Subcutaneous abdominal adipose tissue (tissue), 5 donors: ENCODE data around the gene SDCCAG8.
"Not testable (repeated sequence)": the region's sequence is repeated elsewhere in the genome, so short reads cannot be mapped to it uniquely, and the experiment has no call there.

ENCODE experiments used
- H3K27ac ChIP-seq: one replicate; pipeline ENCODE4 v1.7.0; 2013; ENCODE audit warnings: low read depth, mild to moderate bottlenecking, inconsistent platforms, low read length, moderate library complexity
- H3K27me3 ChIP-seq, 5 donors: one replicate each; pipeline ENCODE4 v1.7.0; 2013; ENCODE audit warnings: low read length in 5 of 5, inconsistent platforms in 1 of 5; ENCODE audit not compliant: control insufficient read depth in 5 of 5, insufficient read depth in 4 of 5
- H3K36me3 ChIP-seq, 5 donors: one replicate each; pipeline ENCODE4 v1.7.0; 2013; ENCODE audit warnings: low read length in 5 of 5; ENCODE audit not compliant: control insufficient read depth in 5 of 5, insufficient read depth in 5 of 5
- H3K4me1 ChIP-seq, 5 donors: one replicate each; pipeline ENCODE4 v1.7.0; 2013; ENCODE audit warnings: low read length in 5 of 5, mild to moderate bottlenecking in 3 of 5, moderate library complexity in 1 of 5; ENCODE audit not compliant: control insufficient read depth in 5 of 5, insufficient read depth in 5 of 5
- H3K4me3 ChIP-seq, 5 donors: one replicate each; pipeline ENCODE4 v1.7.0; 2013; ENCODE audit warnings: low read length in 5 of 5, low read depth in 1 of 5
- H3K9ac ChIP-seq, 5 donors: one replicate each; pipeline ENCODE4 v1.7.0; 2013; ENCODE audit warnings: low read length in 5 of 5, mild to moderate bottlenecking in 4 of 5, moderate library complexity in 3 of 5
- H3K9me3 ChIP-seq, 5 donors: one replicate each; pipeline ENCODE4 v1.7.0; 2013; ENCODE audit warnings: low read length in 5 of 5; ENCODE audit not compliant: control insufficient read depth in 5 of 5
- donor health status: healthy.
- donor health status: healthy.
- donor health status: healthy.
- donor health status: healthy.
- donor health status: healthy.

The SDCCAG8 gene

DNA sequence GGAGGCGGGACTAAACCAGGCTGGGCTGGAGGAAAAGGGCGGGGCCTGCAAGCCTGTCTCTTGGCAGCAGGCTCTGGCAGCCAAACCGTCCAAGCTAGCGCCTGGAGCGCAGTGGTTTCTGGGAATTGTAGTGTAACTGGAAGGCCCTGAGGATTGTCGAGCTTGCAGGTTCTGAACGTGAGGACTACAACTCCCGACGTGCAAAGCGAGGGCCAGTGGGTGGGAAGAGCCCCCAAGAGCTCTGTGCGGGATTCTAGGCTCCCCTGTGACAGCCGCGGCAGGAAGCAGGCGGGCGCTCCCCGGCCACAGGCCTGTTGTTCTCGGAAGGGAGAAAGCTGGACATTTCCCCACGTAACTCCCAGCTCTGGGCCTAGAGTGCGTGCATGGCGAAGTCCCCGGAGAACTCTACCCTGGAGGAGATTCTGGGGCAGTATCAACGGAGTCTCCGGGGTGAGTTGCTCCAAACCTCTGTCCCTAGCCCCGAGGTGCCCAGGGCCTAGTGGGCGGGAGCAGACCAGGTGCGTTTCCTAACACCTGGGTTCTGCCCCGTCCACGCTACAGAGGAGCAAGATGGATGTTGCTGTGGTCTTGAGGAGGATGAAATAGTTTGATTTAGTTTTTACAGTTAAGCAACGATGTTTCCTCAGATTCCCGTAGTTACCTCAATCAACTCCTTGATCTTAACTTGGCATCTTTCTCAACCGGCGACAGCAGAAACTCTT, at the start of gene SDCCAG8:
SDCCAG8 (plus strand) TSS at position 251 of the 722 bp plus-strand sequence; CDS start at position 384, 133 bp downstream.
- Histone ChIP-seq H3K9me3 (no peaks in the 10 kb centered on the region), H3K27me3 (no peaks in the 10 kb centered on the region), H3K4me3 (peak within 1 kb of the TSS; percentile 72 to 99 (median 89)), H3K36me3 (no peaks in the 10 kb centered on the region), H3K4me1 (peaks cover 8 to 36% (median 33%) of the 10 kb centered on the region in 5 donors), H3K9ac (peak within 1 kb of the TSS; percentile 92 to 99 (median 96)), H3K27ac (peak within 1 kb of the TSS; percentile 99)

DNA sequence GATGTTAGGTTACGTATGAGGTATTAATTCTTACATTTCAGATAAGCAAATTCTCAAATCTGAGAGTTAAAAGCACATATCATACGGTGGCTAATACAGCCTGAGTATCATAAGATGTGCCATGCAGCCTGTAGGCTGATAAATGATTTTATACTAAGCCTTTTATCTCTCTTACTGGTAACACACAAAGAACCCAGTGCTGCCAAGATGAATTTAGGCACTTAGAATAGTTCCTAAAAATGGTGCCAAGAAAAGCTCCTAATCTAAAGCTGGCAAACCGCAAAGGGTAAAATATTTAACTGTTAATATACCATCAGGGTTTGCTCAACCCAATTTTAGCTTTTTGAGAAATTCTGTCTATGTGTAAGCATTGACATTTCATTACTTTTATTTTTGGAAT, 43.9 kb upstream of the SDCCAG8 start:
- not testable (repeated sequence) for H3K9me3 ChIP-seq, H3K9ac ChIP-seq, H3K36me3 ChIP-seq, H3K27me3 ChIP-seq, H3K4me1 ChIP-seq, H3K27ac ChIP-seq, H3K4me3 ChIP-seq

DNA sequence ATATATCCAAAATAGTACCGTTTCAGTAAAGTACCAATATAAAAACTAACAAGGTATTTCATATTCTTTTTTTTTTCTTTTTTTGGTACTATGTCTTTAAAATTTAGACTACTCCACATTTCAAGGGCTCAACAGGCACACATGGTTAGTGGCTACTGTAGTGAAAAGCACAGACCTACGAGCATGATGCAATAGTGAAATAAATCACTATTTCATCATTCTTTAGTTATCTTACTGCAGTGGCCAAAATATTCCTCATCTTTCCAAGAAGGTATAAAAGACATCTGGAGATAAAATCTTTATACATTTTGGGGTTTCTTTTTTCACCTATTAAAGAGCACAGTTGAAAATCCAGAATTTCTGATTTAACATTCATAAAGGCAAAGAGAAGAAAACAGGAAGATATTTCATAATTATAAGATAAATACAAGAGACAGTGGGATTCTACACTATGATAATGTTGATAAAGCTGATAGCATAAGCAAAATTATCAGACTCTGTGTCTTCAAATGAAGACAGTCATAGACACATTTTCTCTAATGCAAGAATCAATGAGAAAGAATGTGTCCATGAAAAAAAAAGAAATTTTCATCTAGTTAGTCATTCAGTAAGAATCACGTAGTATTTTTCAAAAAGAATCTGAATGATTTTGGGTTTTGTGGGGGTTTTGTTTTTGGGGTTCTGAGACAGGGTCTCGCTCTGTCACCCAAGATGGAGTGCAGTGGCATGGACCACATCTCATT, 42.6 kb upstream of the SDCCAG8 start:
- no peaks in the 10 kb centered on the region for H3K9me3 ChIP-seq
- no peak overlapping the region for H3K4me3 ChIP-seq
- peaks cover 0 to 4% (median 2%) of the 10 kb centered on the region in 5 donors for H3K36me3 ChIP-seq
- no peak overlapping the region for H3K9ac ChIP-seq
- H3K27me3 ChIP-seq = no peaks in the 10 kb centered on the region
- no peak overlapping the region for H3K27ac ChIP-seq
- H3K4me1 ChIP-seq = peaks cover 0 to 18% (median 10%) of the 10 kb centered on the region in 5 donors

DNA sequence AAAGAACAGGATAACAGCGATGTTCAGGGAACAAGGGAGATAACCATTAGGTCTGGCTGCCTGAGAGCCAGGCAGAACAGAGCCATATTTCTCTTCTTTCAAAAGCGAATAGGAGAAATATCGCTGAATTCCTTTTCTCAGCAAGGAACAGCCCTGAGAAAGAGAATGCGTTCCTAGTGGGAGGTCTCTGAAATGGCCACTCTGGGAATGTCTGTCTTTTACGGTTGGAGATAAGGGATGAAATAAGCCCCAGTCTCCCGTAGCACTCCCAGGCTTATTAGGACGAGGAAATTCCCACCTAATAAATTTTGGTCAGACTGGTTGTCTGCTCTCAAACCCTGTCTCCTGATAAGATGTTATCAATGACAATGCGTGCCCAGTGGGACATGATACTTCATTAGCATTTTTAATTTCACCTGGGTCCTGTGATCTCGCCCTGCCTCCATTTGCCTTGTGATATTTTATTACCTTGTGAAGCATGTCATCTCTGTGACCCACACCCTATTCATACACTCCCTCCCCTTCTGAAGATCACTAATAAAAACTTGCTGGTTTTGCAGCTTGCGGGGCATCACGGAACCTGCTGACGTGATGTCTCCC, 40.5 kb upstream of the SDCCAG8 start:
- H3K9me3 ChIP-seq, H3K27ac ChIP-seq, H3K9ac ChIP-seq, H3K4me3 ChIP-seq, H3K27me3 ChIP-seq: not testable (repeated sequence)
- Histone ChIP-seq H3K4me1 (peaks cover 0 to 22% (median 12%) of the 10 kb centered on the region in 5 donors), H3K36me3 (peaks cover 5 to 13% (median 11%) of the 10 kb centered on the region in 5 donors)

DNA sequence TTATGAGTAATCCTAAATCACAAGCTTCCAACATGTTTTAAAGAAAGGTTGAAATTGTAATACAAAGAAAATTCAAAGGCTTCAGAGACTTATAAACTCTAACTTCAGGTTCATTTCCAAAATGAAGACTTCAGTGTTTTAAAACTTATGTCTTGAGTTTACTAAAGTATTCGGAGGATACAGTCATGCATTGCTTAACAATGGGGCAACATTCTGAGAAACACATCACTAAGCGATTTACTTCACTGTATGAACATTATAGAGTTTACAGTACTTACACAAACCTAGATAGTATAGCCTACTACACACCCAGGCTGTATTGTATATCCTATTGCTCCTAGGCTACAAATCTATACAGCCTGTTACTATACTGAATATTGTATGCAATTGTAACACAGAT, 39.1 kb upstream of the SDCCAG8 start:
- Histone ChIP-seq H3K27me3 (no peaks in the 10 kb centered on the region), H3K4me1 (peaks cover 0 to 22% (median 12%) of the 10 kb centered on the region in 5 donors), H3K9me3 (no peaks in the 10 kb centered on the region), H3K9ac (no peak overlapping the region), H3K27ac (no peak overlapping the region), H3K36me3 (peaks cover 12 to 24% (median 23%) of the 10 kb centered on the region in 5 donors), H3K4me3 (no peak overlapping the region)

DNA sequence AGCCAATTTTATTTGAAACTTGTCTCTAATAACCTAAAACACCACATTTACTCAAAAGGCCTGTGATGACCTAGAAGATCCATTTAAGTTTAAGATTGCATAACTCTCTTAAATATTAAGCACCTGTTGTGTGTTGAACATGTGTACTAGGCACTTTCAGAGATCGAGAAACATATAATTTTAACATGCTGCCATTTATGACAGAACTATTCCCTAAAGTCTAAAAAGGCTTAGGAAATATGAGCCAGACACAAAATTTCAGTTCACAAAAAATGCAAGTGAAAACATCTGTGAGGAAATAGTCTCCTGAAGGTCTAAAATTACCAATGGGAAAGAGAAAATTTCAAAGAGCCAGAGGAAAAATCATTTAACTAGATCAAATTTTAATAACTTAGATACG, 38.5 kb upstream of the SDCCAG8 start:
- no peaks in the 10 kb centered on the region for H3K27me3 ChIP-seq
- no peaks in the 10 kb centered on the region for H3K9me3 ChIP-seq
- H3K4me3 ChIP-seq = no peak overlapping the region
- no peak overlapping the region for H3K9ac ChIP-seq
- peaks cover 0 to 22% (median 12%) of the 10 kb centered on the region in 5 donors for H3K4me1 ChIP-seq
- H3K36me3 ChIP-seq = peaks cover 14 to 28% (median 24%) of the 10 kb centered on the region in 5 donors
- no peak overlapping the region for H3K27ac ChIP-seq

DNA sequence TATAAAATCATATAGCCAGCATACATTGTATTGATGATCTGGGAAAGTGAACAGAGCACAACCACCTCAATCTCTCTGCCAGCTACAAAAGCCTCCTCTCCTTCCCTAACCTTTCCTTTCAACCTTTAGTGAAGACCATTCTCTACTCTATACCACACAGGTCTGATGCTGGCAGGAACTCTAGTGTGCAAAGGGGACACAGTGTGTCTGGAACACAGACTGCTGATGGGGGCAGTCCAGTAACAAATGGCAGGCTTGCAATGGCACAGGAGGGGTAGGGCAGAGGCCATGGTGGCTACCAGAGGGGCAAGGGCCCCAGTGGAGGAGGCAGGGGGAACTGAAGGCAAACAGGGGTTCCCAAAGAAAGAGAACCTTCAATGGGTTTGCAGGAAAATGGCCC, 37.8 kb upstream of the SDCCAG8 start:
- Histone ChIP-seq H3K4me3 (peak overlapping the region in 1 of 5 donors; percentile 0), H3K36me3 (peaks cover 18 to 31% (median 26%) of the 10 kb centered on the region in 5 donors), H3K27ac (no peak overlapping the region)

DNA sequence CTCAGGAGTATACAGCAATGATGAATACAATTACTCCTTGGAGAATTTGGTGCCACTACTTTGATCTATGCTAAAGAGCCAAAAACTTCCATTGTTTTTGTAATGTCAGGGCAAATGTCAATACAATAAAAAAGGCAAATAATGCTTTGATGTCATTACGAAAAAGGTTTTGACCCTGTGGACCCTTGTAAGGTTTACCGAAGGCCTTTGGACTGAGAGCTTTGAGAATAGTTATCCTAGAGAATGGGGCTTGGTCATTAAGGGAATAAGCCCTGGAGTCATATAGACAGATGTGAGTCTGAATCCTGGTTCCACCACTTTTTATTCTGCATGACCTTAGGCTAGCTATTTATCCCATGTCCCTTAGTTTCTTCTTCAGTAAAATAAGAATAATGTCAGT, 28.2 kb upstream of the SDCCAG8 start:
- no peak overlapping the region for H3K4me3 ChIP-seq
- no peak overlapping the region for H3K27ac ChIP-seq
- no peaks in the 10 kb centered on the region for H3K27me3 ChIP-seq
- H3K9me3 ChIP-seq = peaks cover 5 to 27% (median 18%) of the 10 kb centered on the region in 5 donors
- H3K36me3 ChIP-seq = peaks cover 4 to 15% (median 9%) of the 10 kb centered on the region in 5 donors
- no peak overlapping the region for H3K9ac ChIP-seq
- no peaks in the 10 kb centered on the region for H3K4me1 ChIP-seq

More for the DNA sequence above, 37.8 kb upstream of the SDCCAG8 start:
- peaks cover 0 to 17% (median 12%) of the 10 kb centered on the region in 5 donors for H3K4me1 ChIP-seq
- no peaks in the 10 kb centered on the region for H3K27me3 ChIP-seq
- no peak overlapping the region for H3K9ac ChIP-seq
- H3K9me3 ChIP-seq = no peaks in the 10 kb centered on the region

DNA sequence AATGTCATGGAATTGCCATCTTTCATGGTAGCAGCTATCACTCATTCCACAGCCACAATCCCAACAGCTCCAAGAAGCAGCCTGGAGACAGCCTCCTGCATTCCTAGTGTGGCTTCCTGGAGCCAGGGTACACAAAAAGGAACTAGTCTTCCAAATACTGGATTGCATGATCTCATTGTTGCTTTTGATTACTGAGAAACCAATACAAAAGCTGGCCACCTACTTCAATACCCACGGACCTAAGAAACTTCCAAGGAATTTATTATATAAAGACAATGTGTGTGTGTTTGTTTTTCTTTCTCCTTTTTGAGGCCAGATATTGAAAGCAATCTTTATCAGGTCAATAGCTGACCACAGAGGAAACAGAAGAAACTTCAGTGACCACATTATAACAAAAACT, 26.3 kb upstream of the SDCCAG8 start:
- Histone ChIP-seq H3K9me3 (peaks cover 5 to 32% (median 20%) of the 10 kb centered on the region in 5 donors), H3K27me3 (no peaks in the 10 kb centered on the region), H3K36me3 (peaks cover 0 to 7% (median 0%) of the 10 kb centered on the region in 5 donors)

DNA sequence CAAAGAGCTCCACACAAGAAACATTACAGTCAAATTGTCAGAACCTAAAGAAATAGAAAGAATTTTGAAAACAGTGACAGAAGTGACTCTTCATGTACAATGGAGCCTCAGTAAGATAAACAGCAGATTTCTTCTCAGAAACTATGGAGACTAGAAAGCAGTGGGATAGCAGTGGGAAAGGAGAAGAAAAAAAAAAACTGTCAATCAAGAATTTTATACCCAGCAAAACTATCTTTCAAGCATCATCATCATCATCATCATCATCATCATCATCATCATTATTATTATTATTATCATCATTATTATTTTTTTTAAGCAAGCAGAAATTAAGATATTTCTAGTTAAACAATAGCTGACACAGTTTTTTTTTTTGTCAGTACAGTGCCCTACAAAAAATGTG, 24.9 kb upstream of the SDCCAG8 start:
- Histone ChIP-seq H3K9ac (no peak overlapping the region), H3K4me3 (no peak overlapping the region), H3K27ac (no peak overlapping the region), H3K27me3 (no peaks in the 10 kb centered on the region), H3K9me3 (peaks cover 5 to 32% (median 20%) of the 10 kb centered on the region in 5 donors), H3K4me1 (peaks cover 0 to 9% (median 2%) of the 10 kb centered on the region in 5 donors), H3K36me3 (peaks cover 0 to 7% (median 0%) of the 10 kb centered on the region in 5 donors)

More for the DNA sequence above, 26.3 kb upstream of the SDCCAG8 start:
- Histone ChIP-seq H3K27ac (no peak overlapping the region), H3K4me3 (no peak overlapping the region), H3K9ac (no peak overlapping the region), H3K4me1 (no peaks in the 10 kb centered on the region)
